Esophagus mucosa (tissue), 1 donor: ENCODE measurements around the gene SPINT1. TPM values are rescaled to one million over a fixed set of nuclear protein-coding genes. Genes with fewer than 3 reads are reported as not detected.

Experiments
- ATAC-seq: fragments of 200-7000 bp; cut with Tn5 transposase; one replicate; pipeline ENCODE4 v1.9.1; 2020
- total RNA-seq: library from RNA; stranded (reverse); gene quantifications from one replicate; pipeline ENCODE4 v1.2.4, GENCODE V29; 2023
- donor health status: DM: yes; HTN: yes; CAD: no.

SPINT1 gene
- total RNA-seq, 1 donor from 2014 or later, result 127 TPM

DNA sequence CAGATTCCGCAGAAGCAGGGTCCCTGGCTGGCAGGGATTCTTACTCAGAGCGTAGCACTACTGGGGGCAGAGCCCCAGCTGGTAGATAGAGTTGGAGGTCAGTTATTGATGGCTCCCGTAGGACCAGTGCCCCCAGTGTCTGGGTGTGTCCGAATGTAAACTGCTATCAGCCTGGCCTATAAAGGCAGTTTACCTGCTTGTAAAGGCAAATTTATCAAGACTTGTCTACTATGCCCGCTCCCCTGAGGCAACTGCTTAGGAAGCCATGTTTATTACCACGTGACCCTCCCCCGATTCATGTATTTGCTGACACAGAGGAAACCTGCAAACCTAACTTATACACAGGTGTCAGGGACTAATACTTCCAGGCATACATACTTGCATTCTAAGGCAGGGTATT, 14.7 kb upstream of the SPINT1 start:
- ATAC-seq, result no peak

DNA sequence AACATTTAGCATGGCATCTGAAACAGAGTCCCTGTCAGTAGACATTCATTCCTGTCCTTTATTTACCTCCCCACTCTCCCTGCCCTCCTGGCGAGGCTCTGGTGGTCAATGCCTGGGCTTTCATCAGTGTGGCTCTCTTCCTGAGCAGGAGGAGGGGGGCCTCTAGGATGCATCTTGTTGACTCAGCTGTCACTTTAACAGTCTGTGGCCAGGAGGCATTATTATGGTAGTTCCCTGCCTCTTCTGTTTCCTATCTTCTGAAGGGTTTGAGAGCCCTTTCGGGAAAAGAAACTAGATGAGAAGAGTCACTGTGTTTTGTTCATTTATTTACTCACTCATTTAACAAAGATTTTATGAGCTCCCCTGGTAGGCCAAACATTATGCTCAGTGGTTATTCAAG, 13.0 kb upstream of the SPINT1 start:
- no peak for ATAC-seq

DNA sequence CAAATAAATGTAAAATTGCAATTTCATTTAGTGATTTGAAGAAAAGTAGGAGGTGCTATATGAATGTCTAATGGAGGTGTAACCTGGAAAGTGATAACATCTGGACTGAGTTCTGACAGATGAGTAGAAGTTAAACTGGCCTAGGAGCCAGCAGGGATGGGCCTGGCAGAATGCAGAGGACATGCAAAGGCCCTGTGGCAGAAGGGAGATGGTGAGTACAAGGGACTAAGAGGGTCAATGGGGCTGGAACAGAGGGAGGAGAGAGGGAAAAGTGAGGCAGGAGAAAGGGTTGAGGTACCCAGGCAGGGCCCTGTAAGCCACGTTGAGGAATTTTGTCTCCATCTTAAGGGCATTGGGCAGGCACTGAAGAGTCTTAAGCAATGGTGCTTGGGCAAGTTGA, 12.0 kb upstream of the SPINT1 start:
- ATAC-seq, result no peak

- ATAC-seq, result no peak
Observed at GRCh38 chr15:40832903-40833302, 10.9 kb upstream of the SPINT1 start.

GRCh38 chr15:40836020-40836419, 7.8 kb upstream of the SPINT1 start:
- ATAC-seq, result no peak

DNA sequence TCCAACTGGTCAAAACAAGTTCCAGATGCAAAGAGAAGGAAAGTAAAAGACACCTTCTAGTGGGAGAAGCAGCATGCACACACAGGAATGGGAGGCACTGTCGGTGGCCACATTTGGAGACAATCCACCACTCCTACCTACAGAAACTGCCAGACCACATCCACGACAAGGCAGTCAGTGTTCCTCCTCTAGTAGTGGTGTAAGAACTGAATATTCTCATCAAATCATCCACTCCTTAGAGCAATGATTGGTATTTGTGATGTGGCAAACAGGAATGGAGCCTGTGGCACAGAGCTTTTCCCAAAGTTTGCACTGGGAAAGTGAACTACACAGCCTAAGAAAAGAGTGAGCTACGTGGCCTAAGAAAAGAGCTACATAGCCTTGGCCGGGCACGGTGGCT, 5.1 kb upstream of the SPINT1 start:
- no peak for ATAC-seq

GRCh38 chr15:40841741-40842140, 2.1 kb upstream of the SPINT1 start:
- no peak for ATAC-seq

- no peak for ATAC-seq
Observed at GRCh38 chr15:40843261-40843884, 475 bp upstream of the SPINT1 start.

- ATAC-seq, result peak; percentile 4
Observed at GRCh38 chr15:40844696-40845030, 815 bp downstream of the SPINT1 start.

DNA sequence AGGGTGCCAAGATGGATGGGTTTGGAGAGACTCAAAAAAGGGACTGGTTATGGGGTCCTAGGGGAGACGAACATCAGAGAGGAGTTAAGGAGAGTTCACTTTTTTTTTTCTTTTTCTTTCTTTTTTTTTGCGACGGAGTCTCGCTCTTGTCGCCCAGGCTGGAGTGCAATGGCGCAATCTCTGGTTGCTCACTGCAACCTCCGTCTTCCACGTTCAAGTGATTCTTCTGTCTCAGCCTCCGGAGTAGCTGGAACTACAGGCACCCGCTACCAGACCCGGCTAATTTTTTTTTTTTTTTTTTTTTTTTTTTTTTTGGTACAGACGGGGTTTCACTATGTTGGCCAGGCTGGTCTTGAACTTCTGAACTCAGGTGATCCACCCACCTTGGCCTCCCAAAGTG, 1.2 kb downstream of the SPINT1 start:
- ATAC-seq, result no peak

DNA sequence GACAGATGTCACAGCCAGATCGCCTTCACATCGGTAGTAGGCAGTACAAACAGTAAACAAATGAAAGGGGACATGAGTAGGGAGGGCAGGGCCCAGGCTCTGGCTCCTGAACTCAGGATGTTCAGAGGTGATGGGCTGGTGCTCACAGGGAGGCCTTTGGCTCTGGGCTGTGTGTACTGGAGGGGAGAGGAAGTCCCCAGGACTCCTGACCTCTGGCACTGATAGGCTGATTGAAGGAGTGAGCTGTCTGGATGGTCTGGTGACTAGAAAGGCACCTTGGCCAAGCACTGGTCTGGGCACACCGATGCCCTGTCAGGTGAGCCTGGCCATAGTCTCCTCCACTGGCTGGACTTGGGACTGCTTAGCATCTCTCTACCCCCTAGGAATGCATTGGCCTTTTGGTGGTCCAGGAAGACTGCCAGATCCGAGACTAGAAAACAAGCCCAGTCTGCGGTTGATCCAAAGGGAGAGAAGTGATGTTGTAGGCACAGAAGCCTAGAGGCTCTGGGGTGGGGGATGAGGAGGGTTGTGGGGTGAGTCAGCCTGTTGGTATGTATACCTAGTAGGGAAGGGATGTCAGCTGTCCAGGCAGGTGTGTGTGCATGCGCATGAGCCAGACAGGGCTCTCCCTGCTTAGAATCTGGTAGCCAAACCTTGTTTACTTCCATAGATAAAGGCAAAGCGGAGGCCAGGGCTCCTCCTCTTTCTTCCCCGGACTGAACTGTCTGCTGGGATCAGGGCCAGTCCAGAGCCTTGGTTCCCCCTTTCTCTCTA, 1.9 kb downstream of the SPINT1 start:
- peak; percentile 84 for ATAC-seq

- ATAC-seq, result peak; percentile 40
Observed at GRCh38 chr15:40846841-40847222, 3.0 kb downstream of the SPINT1 start.

DNA sequence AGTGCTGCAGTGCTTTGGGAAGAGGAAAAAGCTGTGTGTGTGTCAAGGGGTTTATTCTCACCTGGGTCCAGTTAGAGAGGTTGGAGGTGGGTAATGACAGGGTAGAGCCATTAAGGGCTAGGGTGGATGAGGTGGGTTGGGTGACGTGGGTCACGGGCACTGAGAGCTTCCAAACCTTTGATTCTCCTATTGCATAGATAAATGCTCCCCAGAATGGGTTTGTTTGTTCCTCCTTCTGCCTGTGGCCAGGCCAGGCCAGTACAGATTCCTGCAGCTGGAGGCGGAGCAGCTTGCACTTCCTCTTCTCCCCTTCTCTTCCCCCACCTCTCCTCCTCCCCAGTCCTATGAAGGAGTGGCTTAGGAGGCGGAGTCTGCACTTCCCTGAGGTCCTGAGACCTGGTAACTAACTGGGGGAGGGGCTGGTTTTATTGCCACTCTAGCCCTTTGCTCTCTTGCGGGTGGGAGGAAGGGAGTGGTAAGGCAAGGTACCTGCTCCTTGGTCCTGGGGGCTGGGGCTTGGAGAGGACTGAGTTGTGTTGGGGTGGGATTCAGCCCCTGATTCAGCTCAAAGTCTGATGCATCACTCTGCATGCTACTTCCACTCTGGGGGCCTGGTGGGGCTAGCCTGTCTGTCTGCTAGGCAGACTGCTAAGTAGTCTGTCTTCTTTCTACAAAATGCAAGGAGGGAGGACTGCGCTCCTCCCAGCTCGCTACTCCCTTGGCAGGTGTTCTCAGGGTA, 3.5 kb downstream of the SPINT1 start:
- peak; percentile 48 for ATAC-seq

DNA sequence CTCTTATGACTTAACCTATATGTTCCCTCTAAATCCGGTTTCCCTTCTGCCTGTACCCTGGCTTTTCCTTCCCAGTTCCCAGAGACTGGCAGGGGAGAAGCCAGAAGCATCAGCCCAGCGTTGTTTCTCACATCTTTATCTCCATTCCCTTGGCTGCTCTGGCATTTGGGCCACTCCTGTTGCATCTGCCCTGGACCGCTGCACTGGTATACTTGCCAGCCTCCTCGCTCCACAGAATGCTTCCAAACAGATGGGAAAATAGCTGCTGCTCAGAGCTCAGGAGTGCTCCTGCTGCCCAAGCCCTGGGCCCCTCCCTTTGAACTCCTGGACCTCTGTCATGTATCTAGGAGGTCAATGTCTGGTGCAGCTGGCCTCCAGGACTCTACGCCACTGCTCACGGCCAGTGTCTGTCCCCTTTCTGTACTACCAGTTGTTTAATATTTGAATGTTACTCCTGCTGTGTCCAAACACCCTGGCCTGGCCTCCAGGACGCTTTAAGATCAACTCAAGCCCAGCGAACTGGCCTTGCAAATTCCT, 6.8 kb downstream of the SPINT1 start:
- no peak for ATAC-seq

- ATAC-seq, result no peak
Observed at GRCh38 chr15:40852529-40852928, 8.7 kb downstream of the SPINT1 start.

GRCh38 chr15:40853241-40853890, 9.5 kb downstream of the SPINT1 start:
- ATAC-seq, result no peak

GRCh38 chr15:40854161-40854560, 10.3 kb downstream of the SPINT1 start:
- ATAC-seq, result no peak

DNA sequence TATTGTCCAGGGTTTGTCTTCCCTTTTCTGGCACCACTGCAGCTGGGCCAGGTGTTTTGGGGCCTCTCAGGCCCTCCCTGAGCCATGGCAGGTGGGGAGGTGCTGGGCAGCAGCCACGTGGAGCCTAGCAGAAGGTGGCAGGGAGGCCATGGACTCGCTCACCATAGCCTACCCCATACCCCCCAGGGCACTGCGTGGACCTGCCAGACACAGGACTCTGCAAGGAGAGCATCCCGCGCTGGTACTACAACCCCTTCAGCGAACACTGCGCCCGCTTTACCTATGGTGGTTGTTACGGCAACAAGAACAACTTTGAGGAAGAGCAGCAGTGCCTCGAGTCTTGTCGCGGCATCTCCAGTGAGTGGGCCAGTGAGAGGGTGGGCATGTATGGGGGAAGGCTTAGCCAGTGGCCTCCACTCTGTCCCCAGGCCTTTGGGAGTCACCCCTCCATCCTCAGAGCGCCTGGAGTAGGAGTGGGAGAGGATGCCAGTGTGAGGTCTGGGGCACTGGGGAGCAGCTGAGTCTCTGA, 11.9 kb downstream of the SPINT1 start:
- ATAC-seq, result no peak

DNA sequence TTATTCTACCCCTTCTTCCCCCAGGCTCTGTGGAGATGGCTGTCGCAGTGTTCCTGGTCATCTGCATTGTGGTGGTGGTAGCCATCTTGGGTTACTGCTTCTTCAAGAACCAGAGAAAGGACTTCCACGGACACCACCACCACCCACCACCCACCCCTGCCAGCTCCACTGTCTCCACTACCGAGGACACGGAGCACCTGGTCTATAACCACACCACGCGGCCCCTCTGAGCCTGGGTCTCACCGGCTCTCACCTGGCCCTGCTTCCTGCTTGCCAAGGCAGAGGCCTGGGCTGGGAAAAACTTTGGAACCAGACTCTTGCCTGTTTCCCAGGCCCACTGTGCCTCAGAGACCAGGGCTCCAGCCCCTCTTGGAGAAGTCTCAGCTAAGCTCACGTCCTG, 12.9 kb downstream of the SPINT1 start:
- ATAC-seq, result no peak

DNA sequence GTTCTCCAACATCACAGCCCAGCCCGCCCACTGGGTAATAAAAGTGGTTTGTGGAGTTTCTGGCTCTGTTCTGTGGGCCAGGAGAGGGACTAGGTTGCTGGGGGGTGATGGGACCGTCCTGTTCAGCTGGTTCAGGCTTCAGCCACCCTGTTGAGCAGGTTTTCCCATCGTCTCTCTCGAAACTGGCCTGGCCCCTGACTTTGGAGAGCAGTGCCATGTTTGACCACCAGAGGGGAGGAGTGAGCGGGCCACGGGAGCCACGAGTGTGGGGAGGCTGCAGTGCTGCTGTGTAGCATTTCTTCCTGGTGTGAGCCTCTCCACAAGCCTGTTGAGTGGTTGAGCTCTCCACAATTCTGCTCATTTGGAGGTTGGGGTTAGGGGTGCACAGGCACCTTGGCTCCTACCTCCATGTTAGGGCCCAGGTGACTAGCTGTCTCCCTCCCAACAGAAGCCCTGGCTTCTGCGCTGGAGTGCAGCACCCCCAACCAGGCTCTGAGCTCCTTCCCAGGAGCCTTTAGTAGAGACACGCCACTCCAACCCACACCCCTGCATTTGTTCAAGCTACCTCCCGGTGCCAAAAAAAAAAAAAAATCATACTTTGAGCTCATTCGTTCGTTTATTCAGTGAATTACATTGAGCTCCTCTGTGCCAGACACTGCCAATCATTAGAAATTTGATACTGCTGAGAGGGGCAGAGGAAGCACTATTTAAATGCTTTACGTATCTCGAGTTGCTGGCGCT, 13.9 kb downstream of the SPINT1 start:
- peak; percentile 81 for ATAC-seq

DNA sequence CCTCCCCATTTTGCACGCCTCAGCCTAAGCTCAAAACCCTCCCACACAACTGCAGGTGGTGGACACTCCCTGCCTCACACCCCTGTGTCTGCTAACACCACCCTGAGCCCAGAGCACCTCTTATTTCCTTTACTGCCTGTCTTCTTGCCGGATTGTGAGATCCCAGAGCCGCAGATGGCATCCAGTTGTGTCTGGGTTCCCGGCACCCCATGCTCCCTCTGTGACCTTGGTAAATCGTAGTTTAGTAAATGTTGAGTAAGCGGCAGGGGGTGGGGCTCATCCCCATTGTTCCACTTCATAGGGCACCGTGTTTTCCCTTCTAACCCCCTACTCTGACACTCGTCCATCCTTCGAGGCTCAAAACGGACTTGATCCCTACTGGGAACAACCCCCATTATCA, 14.9 kb downstream of the SPINT1 start:
- peak; percentile 0 for ATAC-seq

GRCh38 chr15:40859206-40859851, 15.5 kb downstream of the SPINT1 start:
- peak; percentile 48 for ATAC-seq
